NCI-H524 (cell line): ENCODE data around the gene IL4I1.
A peak's percentile ranks its signal among the peaks of the same experiment; 100 is the strongest.

Source experiments
- DNase-seq, 2 experiments: peaks; one replicate each; lab custom pipeline; 2025; lab: John Stamatoyannopoulos, UW

IL4I1 gene

DNA sequence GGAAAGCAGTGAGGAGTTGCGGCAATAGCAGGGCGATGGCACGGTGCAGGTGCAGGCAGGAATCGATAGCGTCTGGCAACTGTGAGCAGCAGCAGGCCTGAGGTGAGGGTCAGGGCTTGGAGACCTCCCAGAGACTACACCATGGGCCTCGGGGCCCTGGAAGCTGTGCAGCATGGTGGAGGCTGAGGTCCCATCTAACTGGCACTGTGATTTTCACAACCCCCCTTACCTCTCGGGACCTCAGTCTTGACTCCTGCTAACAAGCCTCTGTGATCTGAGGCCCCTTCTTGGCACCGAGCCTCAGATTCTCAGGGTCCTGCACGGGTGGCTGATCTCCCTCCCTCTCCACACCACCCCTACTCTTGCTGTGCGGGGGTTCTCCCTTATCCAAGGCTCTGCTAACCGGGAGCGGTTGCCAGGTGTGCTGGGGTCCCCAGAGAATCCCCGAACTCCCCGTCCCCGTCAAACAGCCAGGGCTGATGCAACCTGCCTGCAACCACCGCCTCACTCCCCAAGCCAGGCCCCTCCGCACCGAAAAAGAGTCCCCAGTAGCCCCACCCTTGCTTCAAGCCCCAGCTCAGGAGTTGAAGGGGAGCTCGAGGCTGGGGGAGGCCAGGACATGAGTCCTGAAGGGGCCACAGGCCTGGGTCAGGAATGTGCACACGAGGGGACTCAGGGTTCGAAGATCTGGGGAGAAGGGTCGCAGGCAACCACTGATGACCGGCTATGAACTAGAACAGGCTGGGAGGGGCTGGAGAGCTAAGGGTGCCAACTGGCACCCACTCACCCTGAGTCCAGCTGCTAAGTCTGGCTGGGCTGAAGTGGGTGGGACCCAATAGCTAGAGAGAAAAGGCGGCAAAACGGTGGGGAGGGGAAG lies 27.6 kb upstream of the IL4I1 start:
- DNase-seq = no peak

DNA sequence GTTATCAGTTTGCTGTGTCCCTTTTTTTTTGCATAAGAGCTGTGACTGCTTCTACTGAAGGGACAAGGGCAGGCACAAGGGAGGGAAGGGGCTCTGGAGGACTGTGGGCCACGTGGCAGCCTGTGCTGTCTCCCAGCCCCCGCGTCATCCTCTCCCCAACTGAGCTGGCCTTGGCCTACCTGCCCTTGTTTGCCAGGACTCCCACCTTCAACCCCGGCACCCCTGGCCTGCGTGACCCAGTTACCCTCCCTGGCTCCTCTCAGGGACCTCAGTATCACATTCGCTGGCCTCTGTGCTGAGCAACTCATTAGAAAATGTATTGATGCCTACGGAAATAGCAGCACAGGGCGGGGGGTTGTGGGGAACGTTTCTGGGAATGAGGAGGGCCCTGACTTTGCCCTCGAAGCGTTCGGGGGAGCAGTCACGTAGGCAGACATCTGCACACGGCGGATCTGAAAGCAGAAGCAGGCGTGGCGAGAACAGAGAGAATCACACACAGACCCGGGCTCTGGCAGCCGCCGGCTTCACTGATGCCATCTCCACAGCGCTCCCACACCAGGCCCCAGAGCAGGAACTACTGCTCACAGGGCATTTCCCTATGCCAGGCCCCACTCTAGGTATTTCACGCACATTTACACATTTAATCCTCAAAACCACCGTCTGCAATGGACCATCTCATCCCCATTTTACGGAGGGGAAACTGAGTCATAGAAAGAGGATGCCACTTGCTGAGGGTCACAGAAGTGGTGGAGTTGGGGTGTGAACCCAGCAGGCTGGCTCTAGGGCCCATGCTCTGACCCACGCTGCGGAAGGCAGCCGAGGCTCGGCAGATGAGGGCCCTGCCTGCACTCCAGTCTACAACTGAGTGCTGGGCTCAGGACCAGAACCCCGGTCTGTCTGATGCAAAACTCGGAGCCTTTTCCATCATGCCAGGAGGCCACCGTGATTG lies 26.6 kb upstream of the IL4I1 start:
- no peak for DNase-seq

DNA sequence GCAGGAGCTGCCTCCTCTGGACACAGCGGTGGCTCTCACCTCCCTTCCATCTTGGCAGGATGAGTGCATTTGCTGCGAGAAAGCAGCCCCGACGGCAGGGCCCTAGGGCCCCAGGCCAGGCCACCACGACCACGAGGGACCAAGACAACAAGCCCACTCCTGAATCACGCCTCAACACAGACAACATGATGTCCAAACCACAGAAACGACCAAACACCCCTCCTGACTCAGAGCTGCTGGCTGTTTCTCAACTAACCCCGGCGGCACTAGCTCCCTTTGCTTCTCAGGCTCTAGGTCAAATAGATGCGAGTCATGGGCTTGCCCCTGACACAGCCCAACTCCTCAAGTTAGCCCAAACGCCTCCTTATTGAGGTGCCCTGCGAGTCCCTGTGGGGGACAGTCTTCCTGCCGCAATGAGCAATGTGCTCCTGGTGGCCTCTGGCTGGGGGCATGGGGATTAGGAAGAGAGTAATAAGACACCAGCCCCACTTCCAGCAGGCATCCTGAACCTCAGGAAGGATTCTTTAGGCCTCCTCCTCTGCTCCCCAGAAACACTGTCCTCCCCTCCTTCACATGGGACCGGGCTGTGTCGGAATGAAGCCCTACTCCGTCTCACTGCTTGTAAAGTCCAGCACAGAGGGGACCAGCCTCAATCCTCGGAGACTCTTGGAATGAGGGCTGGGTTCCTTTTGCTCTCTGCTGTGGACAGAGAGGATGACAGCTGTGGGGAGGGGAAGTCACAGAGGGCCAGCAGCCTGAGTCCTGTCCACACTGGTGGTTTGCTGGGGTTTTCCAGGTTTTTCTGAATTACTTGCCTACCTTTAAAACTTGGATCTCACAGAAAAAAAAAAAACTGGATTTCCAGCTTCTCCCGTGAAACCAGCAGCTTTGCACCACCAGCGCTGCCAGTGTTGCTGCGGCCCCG lies 25.4 kb upstream of the IL4I1 start:
- no peak for DNase-seq

DNA sequence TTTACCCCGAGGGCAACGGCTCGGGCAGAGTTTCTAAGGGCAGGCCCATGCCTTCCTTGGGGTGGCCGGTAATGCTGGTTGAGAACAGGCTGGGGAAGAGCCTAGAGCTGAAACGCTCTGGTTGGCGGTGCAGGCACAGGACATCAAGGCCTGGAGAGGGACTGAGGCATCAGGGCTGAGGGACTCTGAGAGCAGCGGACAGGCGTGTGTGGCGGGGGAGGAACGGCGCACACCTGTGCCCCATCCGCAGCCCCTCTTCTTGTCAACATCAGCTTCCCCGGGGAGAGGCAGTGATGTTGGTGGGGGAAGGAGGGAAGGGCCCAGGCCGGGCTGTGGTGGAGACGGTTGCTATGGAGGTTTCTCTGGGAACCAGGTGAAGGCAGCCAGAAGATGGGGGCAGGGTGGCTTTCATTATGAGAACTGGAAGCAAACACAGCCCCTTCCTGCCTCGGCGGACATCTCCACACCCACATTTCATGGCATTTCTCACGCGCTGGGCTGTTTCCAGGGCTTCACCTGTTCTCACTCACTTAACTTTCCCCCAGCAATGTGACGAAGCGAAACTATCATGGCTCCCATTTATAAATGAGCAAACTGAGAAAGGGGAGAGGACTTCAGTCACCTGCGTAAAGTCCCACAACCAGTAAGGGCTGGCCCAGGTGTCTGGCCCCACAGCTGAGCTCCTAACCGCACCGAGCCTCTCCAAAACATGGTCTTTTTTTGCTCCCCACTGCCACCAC lies 24.1 kb upstream of the IL4I1 start:
- no peak for DNase-seq

DNA sequence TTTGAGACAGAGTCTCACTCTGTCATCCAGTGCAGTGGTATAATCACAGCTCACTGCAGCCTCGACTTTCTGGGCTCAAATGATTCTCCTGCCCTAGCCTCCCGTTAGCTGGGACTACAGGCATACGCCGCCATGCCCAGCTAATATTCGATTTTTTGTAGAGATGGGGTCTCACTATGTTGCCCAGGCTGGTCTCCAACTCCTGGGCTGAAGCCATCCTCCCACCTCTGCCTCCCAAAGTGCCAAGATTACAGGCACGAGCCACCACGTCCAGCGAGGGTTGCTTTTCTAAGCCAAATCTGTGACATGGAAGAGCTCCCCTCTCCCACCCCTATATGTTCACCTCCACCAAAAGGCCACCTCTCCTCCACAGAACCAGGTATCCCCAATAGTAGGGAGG lies 21.4 kb upstream of the IL4I1 start:
- DNase-seq = no peak

DNA sequence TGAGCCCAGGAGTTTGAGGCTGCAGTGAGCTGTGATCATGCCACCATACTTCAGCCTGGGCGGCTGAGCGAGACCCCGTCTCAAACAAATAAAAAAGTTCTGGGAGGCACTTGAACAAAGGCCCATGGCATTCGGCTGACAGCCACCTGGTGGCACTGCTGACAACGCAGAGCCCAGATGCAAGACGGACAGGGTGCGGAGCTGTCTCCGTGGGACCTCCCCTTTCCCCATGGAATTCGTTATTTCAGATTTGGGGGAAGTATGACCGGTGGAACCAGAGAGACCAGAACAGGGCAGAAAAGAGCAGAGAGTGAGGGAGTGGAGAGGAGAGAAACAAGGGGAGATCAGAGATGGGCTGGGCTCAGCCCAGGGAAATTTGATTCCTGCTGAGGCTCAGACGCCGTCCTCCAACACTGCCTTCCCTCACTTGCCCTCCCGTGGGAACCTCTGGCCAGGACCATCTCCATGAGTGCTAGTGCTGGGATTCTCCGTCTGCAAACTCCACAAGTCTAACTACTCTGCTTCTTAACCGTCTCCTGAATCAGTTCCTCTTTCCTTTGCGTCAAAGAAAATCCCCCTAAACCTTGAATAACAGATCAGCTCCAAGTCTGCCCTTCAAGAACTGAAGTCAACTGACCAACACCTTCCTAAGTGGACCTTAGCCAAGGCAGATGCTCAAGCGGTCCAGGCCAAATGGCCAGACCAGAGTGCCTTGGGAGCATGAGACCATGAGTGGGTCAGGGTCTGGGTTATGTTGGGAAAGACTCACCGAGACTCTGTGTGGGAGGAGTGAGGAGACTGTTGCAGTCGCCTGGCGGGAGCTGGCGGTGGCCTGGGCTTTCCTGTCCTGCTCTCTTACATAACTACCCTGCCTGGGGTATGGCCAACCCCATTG lies 20.4 kb upstream of the IL4I1 start:
- DNase-seq = peak in 1 of 2 experiments; percentile 15

DNA sequence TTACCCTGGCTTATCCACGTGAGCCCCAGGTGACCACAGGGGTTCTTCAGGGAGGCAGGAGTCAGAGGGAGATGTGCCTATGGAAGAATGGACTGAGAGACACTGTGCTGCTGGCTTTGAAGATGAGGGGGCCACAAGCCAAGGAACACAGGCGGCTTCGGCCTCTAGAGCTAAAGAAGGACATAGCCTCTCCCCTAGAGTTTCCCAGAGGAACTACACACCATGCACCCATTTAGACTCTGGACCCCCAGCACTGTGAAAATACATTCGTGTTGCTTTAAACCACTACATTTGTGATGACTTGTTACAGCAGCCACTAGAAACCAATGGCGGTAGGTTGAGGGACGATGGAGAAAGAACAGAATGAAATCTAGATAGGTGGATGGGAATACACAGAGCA lies 18.6 kb upstream of the IL4I1 start:
- DNase-seq = no peak

DNA sequence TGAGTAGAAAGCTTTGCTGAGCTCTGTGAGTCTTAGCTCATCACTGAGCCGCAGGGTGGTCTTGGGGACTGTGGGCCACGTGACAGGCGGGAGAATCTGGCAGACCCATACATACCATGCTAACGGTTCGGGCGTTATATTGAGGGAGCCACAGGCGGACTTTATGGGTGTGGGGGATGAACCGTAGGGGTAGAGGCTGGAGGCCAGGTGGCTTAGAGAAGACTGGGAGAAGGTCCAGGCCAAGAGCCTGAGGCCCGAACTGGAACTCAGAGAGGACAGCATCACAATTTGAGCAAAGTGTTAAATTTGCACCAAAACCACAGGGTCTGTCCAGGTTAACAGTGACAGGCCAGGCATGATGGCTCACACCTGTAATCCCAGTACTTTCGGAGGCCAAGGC lies 17.0 kb upstream of the IL4I1 start:
- DNase-seq = no peak

DNA sequence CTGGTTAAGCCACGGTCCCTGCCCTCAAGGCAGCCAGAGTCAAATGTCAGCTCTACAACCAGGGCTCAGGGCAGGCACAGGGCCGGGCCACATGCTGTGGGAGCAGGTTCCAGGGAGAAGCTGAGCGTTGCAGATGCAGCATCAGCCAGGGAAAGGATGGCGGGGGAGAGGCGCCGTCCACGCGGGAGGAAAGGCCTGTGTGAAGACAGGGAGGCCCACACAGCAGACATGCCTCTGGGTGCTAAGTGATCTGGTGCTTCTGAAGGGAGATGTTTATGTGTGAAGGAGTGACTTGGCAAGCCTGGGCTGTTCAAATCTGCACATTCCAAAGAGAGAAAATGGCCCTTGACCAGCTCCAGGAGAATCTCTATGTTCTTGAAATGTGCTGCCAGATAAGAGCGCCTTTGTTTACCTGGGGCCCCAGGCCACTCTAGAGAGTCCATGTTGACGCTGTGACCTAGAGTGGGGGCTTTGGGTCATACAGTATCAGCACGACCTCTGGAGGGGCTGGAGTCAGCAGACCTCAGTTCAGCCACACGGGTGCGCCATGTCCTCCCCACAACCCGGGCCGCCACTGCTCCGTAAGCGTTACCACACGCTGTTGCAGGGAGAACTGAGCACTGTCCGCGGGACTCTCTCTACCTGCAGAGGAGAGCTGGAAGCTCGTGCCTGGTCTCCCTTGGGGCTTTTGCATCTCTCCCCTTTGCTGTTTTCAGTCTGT lies 16.4 kb upstream of the IL4I1 start:
- no peak for DNase-seq

DNA sequence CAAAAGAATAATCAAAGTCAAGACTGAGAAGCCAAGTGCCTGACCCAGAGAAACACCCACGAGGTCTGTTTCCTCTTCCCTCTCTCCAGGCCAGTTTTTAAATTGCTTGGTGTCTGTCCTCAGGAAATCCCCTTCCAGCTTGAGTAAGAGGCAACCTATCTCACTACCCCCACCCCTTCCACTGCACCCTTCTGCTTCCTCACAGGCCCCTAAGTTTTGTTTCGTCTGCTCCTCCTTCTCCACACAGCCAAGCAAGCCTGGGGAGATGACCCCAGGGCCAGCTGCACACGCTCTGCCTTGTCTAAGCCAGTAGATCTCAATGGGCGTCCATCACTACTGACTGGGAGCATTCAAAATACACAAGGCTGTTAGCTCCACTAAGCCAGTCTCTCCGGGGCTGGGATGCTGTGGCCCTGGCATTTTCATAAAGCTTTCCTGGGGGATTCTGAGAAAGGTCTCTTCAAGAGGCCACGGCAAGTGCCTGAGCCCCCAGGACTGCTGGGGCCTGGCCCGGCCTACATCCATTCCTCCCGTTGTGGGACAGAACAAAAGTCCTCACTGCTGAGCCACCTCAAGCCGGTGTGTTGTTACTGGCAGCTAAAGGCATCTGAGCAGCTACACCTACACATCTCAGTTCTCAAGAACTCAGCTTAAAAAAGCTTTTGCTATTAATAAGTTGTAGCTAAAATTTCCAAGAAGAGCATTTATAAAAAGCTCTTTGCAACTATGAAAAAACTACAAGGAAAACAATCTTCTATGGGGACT lies 14.9 kb upstream of the IL4I1 start:
- no peak for DNase-seq

DNA sequence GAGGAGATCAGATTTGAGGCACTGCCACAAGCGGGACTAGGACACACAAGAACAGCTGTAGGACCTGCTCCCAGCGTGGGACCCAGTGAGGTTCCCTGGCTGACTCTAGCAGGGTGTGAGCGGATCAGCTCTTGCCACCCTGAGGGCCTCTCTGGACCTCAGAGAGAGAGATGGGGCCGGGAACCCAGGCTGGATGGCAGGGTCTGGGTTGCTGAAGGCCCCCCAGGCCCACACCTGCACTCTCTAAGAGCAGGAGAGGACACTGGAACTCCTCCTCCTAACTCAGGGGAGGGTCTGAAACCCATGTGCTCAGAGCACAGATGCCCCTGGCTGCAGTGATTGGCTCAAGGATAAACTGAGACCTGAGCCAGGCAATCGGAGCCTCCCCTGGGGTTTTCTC lies 13.5 kb upstream of the IL4I1 start:
- DNase-seq = no peak

DNA sequence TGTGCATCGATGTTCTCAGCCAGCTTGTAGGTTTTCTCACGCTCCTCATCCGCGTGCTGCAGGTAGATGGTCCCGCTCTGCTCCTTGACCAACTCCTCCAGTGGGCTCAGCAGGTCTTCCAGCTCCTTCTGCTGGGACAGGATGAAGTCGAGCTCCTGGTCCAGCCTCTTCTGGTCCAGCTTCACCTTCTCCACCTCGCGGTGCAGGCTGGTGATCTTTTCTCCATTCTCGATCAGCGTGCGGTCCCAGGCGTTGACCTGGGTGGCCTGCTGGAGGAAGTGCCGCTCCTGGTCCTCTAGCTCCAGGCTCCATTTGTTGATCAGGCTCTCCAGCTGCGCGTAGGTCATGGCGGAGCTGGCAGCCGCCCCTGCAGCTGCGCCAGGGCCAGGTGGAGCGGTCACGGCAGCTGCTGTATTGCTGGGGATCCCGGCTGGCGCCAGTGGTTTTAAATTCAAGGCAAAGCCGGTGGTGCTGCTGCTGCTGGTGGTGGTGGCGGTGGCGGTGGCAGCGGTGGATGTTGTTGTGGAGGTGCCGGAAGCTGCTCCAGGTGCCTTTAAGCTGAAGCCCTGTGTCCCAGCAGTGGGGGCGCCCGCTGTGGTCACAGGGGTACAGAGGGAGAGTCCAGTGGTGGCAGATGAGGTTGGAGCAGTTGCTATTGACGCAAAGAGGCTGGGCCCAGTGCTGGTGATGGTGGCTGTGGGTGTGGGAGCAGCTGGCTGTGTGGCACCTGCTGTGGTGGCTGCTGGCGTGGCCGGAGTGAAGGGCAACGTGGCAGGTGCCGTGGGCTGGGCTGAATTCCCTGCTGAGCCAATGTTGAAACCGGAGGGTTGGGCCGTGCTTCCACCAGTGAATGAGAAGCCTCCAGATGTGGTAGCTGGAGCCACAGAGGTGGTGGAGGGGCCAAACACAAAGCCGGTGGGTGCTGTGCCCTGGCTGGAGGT lies 12.1 kb upstream of the IL4I1 start:
- DNase-seq = no peak

DNA sequence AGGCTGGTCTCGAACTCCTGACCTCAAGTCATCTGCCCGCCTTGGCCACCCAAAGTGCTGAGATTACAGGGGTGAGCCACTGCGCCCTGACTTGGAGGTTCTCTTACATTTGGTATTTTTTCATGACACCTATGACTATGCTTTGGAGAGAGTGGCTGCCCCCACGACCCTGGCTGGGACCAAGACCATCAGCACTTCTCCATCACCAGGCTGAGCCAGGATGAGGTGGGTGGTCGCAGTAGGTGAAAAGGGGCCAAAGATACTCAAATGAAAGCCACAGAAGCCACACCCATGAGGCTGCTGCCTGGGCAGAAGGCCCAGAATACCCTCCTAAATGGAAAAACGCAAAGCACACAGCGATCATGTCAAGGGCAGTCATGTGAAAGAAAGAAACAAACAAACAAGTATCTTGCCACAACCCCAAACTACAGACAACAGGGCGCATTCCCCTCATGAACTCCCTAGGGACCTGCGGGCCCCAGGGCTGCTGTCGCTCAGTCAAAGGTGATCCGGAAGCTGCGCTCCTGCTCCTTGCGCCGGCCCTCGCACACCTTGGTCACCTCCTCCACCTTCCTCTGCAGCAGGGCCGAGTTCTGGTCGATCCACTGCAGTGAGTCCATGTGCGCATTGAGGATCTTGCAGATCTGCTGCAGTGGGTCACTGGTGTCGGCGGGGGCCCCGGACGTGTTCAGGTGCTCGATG lies 11.2 kb upstream of the IL4I1 start:
- no peak for DNase-seq

DNA sequence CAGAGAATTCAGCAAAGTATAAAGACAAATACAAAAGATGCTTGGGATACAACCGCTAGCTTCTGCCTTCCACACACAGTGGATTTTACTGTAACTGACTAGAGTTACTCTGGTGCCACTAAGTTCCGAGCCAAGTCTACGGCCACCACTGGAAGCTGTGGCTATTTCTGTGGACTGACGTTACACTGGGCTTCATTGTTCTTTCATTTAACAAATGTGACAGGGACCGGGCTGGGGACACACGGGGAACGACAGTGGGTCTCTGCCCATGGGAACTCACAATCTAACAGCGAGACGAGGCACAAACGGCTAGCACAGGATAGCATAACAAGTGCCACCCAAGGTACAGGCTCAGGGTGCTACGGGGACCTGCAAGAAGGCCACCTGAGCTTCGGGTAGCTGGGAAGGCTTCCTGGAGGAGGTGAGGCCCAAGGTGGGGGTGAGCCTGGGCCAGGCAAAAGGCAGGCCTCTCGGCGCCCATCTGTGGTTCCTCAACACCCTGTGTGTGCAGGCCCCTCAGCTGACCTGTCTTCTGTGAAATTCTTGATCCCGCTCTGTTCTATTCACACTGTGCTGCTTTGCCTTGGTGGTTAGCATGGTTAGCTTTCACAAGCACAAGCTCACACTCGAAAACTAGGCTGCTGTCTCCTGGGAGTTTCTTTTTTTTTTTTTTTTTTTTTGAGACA lies 10.3 kb upstream of the IL4I1 start:
- no peak for DNase-seq

DNA sequence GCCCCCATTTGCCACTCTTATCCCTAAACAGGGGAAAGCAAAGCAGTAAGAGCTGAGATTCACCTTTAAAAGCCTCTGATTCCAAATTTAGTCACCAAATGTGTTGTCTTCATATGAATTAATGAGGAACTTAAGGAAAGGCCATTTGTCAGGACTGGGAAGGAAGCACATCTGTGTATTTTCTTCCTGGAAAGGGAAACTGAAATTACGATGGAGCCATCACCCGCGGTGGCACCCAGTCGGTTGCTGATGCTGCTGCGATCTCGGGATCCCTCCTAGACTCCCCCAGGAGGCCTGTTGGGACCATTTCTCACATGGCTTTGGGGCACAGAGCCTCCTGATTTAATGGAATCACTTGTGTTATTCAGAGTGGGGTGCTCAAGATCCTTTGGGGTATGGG lies 7.4 kb upstream of the IL4I1 start:
- no peak for DNase-seq

DNA sequence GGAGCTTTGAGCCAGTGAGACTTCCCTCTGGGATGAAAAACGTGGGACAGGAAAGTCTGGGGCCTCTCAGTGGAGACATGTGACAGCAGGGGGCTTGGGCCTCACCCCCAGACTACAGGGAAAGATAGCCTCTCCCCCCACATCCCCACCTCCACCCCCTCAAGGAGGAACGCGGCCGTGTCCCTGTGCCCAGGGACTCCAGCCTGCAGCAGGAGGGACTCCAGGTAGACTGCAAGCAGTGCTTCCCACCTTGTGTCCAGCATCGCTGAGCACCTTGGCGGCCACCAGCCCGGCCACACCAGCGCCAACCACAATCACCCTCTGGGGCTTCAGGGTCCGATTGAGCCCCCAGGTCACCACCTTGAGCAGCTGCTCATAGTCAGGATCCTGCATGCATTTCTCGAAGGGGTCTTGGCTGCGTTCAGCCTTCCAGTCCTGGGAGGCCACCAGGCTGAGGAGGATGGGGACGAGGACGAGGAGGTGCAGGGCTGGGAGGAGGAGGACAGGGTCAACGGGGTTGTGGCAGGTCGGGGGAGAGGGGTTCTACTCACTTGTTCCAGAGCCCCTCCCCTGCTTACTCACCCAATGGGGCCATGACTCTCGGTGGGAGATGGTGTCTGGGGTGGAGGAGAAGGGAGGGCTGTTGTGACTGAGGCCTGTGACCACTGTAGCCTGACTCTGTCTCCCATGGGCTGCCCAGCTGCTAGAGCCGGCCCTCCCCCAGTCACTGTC lies 955 bp downstream of the IL4I1 start:
- DNase-seq = no peak
